Left ventricle myocardium inferior (tissue), 1 donor: ENCODE data around the gene IGFBP1. TPM values are rescaled to one million over a fixed set of nuclear protein-coding genes. Genes with fewer than 3 reads are reported as not detected.

Source experiments
- total RNA-seq: library from RNA; stranded (reverse); fragmentation: NEBNext Ultra II Directional; extraction: Animal tissue kit (Norgen Biotek cat#: 25700); gene quantifications from one replicate; pipeline ENCODE4 v1.2.1, GENCODE V29; 2021
- donor health status: DM: no; HTN: yes; CAD: no; lungs with severe emphysema.

The IGFBP1 gene
- total RNA-seq, 1 donor from 2014 or later: not detected

Other genes starting within 250 kb of the IGFBP1 start
- gene CCDC201, start 15.4 kb upstream of the IGFBP1 start, total RNA-seq: not detected
- gene IGFBP3, start 32.8 kb downstream of the IGFBP1 start, total RNA-seq: 60.8 TPM